HCT116 (cell line): ENCODE measurements around the gene MAPKAP1. TPM values are rescaled to one million over a fixed set of nuclear protein-coding genes. Genes with fewer than 3 reads are reported as not detected.

Experiments used
- ATAC-seq: fragments of 200-7000 bp; cut with Tn5 transposase; 2 replicates; pipeline ENCODE4 v1.9.1; 2020; ENCODE audit warnings: mild to moderate bottlenecking, moderate library complexity
- BruUV-seq: library from RNA; stranded (reverse); fragments of 400-500 nt; replicated peaks from 2 replicates; lab custom pipeline; 2021; lab: Mats Ljungman, UMichigan
- CTCF ChIA-PET: fragments of 300-600 bp; sonication (Branson Sonifier 250); formaldehyde crosslinking; loops from one replicate; lab custom pipeline; 2021; ENCODE audit warnings: antibody characterized with exemption; lab: Charles Lee
- POLR2A ChIA-PET: fragments of 300-600, 350-600 bp; sonication (Branson Sonifier 250); formaldehyde crosslinking; loops from one replicate; lab custom pipeline; 2021; ENCODE audit warnings: antibody characterized with exemption; lab: Charles Lee
- RAD21 ChIA-PET, 2 experiments: fragments of 300-600 bp; sonication (Branson Sonifier 250); formaldehyde crosslinking; loops; one replicate each; lab custom pipeline; 2023; ENCODE audit warnings: low total read pairs in 2 of 2; ENCODE audit not compliant: uncharacterized antibody in 2 of 2, unreplicated experiment in 2 of 2, low non-redundant PET in 1 of 2; lab: Charles Lee
- DNase-seq: peaks from one replicate; pipeline ENCODE4 v3.0.0-alpha.2; 2010; ENCODE audit warnings: low read depth, low spot score
- H2AFZ ChIP-seq: fragments of 200-600 bp; shearing (Covaris generic), sonication (generic); 2 replicates; pipeline ENCODE4 v1.6.1; 2017; ENCODE audit warnings: low read depth, mixed run types, mixed read lengths, antibody characterized with exemption, low read length; ENCODE audit not compliant: poor library complexity, severe bottlenecking
- H3K27ac ChIP-seq: 2 replicates; pipeline ENCODE4 v1.5.1; 2012; ENCODE audit warnings: low read depth, low read length
- H3K27me3 ChIP-seq: fragments of 200-600 bp; sonication (generic); 2 replicates; pipeline ENCODE4 v1.6.1; 2016; ENCODE audit warnings: mixed run types, low read length, mixed read lengths; ENCODE audit not compliant: insufficient read depth
- H3K36me3 ChIP-seq, 2 experiments: fragments of 200-500 bp in 1 of 2; fragments of 200-600 bp in 1 of 2; sonication (Bioruptor generic) in 1 of 2; sonication (generic) in 1 of 2; 2 replicates each; pipeline versions ENCODE4 v1.5.1 to v1.6.1; 2014 to 2016; ENCODE audit warnings: low read length in 2 of 2, inconsistent platforms in 1 of 2, mixed read lengths in 1 of 2, mixed run types in 1 of 2; ENCODE audit not compliant: insufficient read depth in 2 of 2, control insufficient read depth in 1 of 2
- H3K4me1 ChIP-seq, 2 experiments: fragments of 200-600 bp in 1 of 2; sonication (generic) in 1 of 2; 2 replicates each; pipeline versions ENCODE4 v1.5.1 to v1.6.1; 2012 to 2017; ENCODE audit warnings: low read length in 2 of 2, inconsistent platforms in 1 of 2, mild to moderate bottlenecking in 1 of 2, mixed read lengths in 1 of 2, mixed run types in 1 of 2, moderate library complexity in 1 of 2; ENCODE audit not compliant: insufficient read depth in 2 of 2, control insufficient read depth in 1 of 2
- H3K4me2 ChIP-seq: fragments of 200-600 bp; sonication (generic); 2 replicates; pipeline ENCODE4 v1.6.1; 2017; ENCODE audit warnings: mixed run types, low read length, mixed read lengths
- H3K4me3 ChIP-seq, 2 experiments: fragments of 200-600 bp in 1 of 2; sonication (generic) in 1 of 2; replicated peaks in 1 of 2; 2 replicates each; pipeline ENCODE4 v1.5.1; 2011 to 2016; ENCODE audit warnings: low read length in 2 of 2, control low read depth in 1 of 2, low read depth in 1 of 2, mild to moderate bottlenecking in 1 of 2, mixed read lengths in 1 of 2, mixed run types in 1 of 2
- H3K79me2 ChIP-seq: fragments of 200-600 bp; sonication (generic); 2 replicates; pipeline ENCODE4 v1.6.1; 2017; ENCODE audit warnings: mild to moderate bottlenecking, mixed run types, low read length, moderate library complexity, mixed read lengths; ENCODE audit not compliant: insufficient read depth
- H3K9ac ChIP-seq: fragments of 200-600 bp; sonication (generic); 2 replicates; pipeline ENCODE4 v1.6.1; 2016; ENCODE audit warnings: low read length, mixed read lengths
- H3K9me2 ChIP-seq: fragments of 200-600 bp; sonication (generic), shearing (Covaris generic); 2 replicates; pipeline ENCODE4 v1.6.1; 2017; ENCODE audit warnings: mixed run types, mild to moderate bottlenecking, moderate library complexity; ENCODE audit not compliant: insufficient read depth
- H3K9me3 ChIP-seq, 2 experiments: fragments of 200-500 bp in 1 of 2; fragments of 200-600 bp in 1 of 2; sonication (Bioruptor generic) in 1 of 2; sonication (generic) in 1 of 2; 2 replicates each; pipeline ENCODE4 v1.6.1; 2014 to 2017; ENCODE audit warnings: low read length in 2 of 2, mixed read lengths in 2 of 2, inconsistent platforms in 1 of 2, low read depth in 1 of 2, mild to moderate bottlenecking in 1 of 2, mixed run types in 1 of 2, moderate library complexity in 1 of 2; ENCODE audit not compliant: control insufficient read depth in 1 of 2, insufficient read depth in 1 of 2
- H4K20me1 ChIP-seq: fragments of 200-600 bp; sonication (generic), shearing (Covaris generic); 2 replicates; pipeline ENCODE4 v1.6.1; 2017; ENCODE audit warnings: mixed run types, mild to moderate bottlenecking, moderate library complexity; ENCODE audit not compliant: insufficient read depth
- CBX3 ChIP-seq: IDR thresholded peaks from 2 replicates; pipeline ENCODE4 v1.6.1; 2012; ENCODE audit warnings: low read depth
- CEBPB ChIP-seq: IDR thresholded peaks from 2 replicates; pipeline ENCODE4 v1.6.1; 2012; ENCODE audit warnings: low read depth
- EGR1 ChIP-seq: IDR thresholded peaks from 2 replicates; pipeline ENCODE4 v1.6.1; 2012; ENCODE audit warnings: low read depth
- ELF1 ChIP-seq: IDR thresholded peaks from 2 replicates; pipeline ENCODE4 v1.6.1; 2012; ENCODE audit warnings: low read depth, borderline replicate concordance
- EZH2phosphoT487 ChIP-seq: fragments of 200-600 bp; IDR thresholded peaks from 2 replicates; pipeline ENCODE4 v1.6.1; 2018; ENCODE audit warnings: antibody characterized with exemption, borderline replicate concordance
- FOSL1 ChIP-seq: IDR thresholded peaks from 2 replicates; pipeline ENCODE4 v1.6.1; 2012; ENCODE audit warnings: low read depth
- JUND ChIP-seq: IDR thresholded peaks from 2 replicates; pipeline ENCODE4 v1.6.1; 2012
- POLR2AphosphoS5 ChIP-seq: IDR thresholded peaks from 2 replicates; pipeline ENCODE4 v1.6.1; 2011; ENCODE audit warnings: mild to moderate bottlenecking, low read depth, low read length, moderate library complexity
- ZFX ChIP-seq: fragments of 450-650 bp; IDR thresholded peaks from 2 replicates; pipeline ENCODE4 v1.6.1; 2017
- ZNF274 ChIP-seq: fragments of 200-500 bp; sonication (Bioruptor generic); IDR thresholded peaks from 2 replicates; pipeline ENCODE4 v1.6.1; 2014; ENCODE audit warnings: mild to moderate bottlenecking, low read depth, low read length, inconsistent platforms
- intact Hi-C: fragments of 100-400 bp; cut with micrococcal nuclease; formaldehyde crosslinking; loops from 2 replicates; pipeline ENCODE4 v1.10.0; 2022
- total RNA-seq: library from RNA; stranded (reverse); gene quantifications from one replicate; pipeline ENCODE4 v1.2.1, GENCODE V29; 2021; ENCODE audit not compliant: unreplicated experiment
- TF ChIP-seq, protein P1 (sequence below): IDR thresholded peaks from 2 replicates; pipeline ENCODE4 v1.6.1; 2012
- TF ChIP-seq, protein P2 (sequence below): IDR thresholded peaks from 2 replicates; pipeline ENCODE4 v1.6.1; 2012
- TF ChIP-seq, protein P3 (sequence below): IDR thresholded peaks from 2 replicates; pipeline ENCODE4 v1.6.1; 2011; ENCODE audit warnings: mild to moderate bottlenecking, low read length, moderate library complexity; ENCODE audit not compliant: insufficient replicate concordance; ENCODE audit errors: extremely low read depth

Gene MAPKAP1
- total RNA-seq, 1 experiment from 2014 or later = 72.5 TPM

DNA sequence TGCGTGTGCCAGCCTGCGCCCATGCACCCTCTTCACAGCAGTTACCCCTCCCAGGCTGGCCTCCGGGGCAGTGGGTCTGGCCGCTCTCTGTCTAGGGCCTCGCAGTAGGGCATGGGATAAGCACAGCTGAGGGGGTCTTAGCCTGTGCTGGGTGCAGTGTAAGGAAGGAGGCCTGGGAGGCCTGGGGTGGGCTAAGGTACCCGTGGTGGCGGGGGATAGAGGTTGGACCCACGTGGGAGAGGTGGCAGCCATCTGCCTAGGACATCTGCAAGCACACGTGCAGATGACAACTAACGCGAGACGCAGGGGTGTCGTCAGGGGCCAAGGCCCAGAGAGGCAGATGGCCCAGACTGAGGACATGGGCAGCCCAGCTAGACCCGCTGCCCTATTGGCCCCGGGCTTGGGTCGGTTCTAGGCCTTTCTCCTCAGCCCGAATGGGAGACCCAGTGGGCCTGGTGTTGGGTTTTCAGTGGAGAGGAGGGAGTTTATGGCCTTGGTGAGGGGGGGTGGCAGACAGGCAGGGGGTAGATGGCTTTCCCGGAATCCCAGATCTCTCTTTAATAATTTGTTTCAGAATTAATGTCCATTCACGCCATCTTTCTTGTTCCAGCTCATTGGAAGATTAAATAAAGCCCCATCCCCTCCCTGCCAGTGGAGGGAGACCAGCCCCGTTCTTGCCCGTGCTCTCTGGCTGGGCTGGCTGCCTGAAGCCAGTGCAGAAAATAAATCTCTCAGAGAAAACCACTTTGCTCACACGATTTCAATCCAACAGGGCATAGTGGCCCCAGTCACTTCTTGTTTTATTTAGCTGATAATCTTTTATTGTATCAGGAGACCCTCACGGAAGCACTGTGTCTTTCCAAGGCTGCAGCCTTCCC lies 291.2 kb downstream of the MAPKAP1 start:
- RAD21 ChIA-PET = no interaction called here
- Histone ChIP-seq H3K9me2 (no peaks in the 10 kb centered on the region), H3K4me2 (no peak overlapping the region), H2AFZ (no peak overlapping the region), H3K27me3 (no peaks in the 10 kb centered on the region), H4K20me1 (no peaks in the 10 kb centered on the region), H3K36me3 (no peaks in the 10 kb centered on the region), H3K79me2 (no peaks in the 10 kb centered on the region; the same call in 1 of the 2 replicates), H3K4me3 (no peak overlapping the region), H3K9me3 (no peaks in the 10 kb centered on the region), H3K4me1 (peaks cover 5 to 12% of the 10 kb centered on the region in 2 experiments; a peak in 3 of 4 replicates), H3K27ac (no peak overlapping the region), H3K9ac (no peak overlapping the region)
- POLR2A ChIA-PET = no interaction called here
- no peak for ATAC-seq
- intact Hi-C loops = no loop called here
- no TSS peak for BruUV-seq
- CTCF ChIA-PET = no interaction called here
- TF ChIP-seq EGR1 = no peak
- TF ChIP-seq CEBPB = no peak
- no peak for TF ChIP-seq CBX3
- TF ChIP-seq JUND = no peak
- TF ChIP-seq, protein P1, sequence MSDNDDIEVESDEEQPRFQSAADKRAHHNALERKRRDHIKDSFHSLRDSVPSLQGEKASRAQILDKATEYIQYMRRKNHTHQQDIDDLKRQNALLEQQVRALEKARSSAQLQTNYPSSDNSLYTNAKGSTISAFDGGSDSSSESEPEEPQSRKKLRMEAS = no peak
- TF ChIP-seq ZFX = no peak
- TF ChIP-seq ZNF274 = no peak
- TF ChIP-seq FOSL1 = no peak
- no peak for TF ChIP-seq EZH2phosphoT487
- TF ChIP-seq, protein P2, sequence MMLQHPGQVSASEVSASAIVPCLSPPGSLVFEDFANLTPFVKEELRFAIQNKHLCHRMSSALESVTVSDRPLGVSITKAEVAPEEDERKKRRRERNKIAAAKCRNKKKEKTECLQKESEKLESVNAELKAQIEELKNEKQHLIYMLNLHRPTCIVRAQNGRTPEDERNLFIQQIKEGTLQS = no peak
- TF ChIP-seq, protein P3, sequence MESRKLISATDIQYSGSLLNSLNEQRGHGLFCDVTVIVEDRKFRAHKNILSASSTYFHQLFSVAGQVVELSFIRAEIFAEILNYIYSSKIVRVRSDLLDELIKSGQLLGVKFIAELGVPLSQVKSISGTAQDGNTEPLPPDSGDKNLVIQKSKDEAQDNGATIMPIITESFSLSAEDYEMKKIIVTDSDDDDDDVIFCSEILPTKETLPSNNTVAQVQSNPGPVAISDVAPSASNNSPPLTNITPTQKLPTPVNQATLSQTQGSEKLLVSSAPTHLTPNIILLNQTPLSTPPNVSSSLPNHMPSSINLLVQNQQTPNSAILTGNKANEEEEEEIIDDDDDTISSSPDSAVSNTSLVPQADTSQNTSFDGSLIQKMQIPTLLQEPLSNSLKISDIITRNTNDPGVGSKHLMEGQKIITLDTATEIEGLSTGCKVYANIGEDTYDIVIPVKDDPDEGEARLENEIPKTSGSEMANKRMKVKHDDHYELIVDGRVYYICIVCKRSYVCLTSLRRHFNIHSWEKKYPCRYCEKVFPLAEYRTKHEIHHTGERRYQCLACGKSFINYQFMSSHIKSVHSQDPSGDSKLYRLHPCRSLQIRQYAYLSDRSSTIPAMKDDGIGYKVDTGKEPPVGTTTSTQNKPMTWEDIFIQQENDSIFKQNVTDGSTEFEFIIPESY = no peak
- no peak for TF ChIP-seq ELF1
- TF ChIP-seq POLR2AphosphoS5 = no peak
- no peak for DNase-seq
